ENCODE measurements around the gene ABCB4.

- TF ChIP-seq CTCF (conservative IDR thresholded peaks at IDR 0.05; ENCODE audit: low read length) (no peak), EZH2phosphoT487 (IDR thresholded peaks at IDR 0.05; ENCODE audit: borderline replicate concordance) (no peak)
Measured at GRCh38 chr7:87363342-87363741, 112.1 kb downstream of the ABCB4 start.
